ENCODE data around the gene MTX3.

The MTX3 gene

DNA sequence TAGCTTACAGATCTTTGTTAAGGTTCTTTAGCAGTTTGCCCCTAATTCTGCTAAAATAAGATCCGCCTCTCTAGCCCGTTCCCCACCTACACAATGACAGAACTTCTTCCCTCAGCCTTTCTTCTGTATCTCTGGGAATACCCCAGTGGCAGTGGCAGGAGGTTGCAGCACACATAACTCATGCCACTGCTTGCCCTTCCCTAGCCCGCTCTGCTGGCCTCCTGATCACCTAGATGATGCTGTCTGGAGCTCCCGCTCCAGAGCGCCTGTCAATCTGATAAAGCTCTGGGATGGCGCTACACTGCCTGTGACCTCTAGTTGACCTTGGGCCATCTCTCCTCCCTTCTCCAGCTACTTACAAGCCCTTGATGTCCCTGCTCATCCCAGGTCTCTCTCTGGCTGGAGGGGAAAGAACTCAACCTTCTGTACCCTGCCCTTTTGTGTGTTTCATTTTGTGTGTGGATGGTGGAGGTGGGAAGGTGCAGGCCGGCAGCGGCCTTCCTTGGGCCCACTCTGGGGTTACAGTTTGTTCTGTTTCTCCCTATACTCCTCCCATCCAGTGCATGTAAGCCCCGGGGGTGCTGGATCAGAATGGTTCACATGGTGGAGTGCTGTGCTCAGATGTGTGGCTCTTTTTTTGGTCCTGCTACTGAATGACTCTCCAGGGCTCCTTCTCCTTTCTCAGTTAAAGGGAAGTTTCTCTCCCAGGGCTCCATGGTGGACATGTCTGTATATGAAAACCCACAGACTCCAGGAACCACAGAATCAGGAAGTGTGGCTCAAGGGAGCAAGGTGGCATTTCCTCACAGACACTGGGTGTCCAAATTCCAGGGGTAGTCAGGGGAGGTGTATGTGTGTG is 29.1 kb downstream of the MTX3 start:
- TF ChIP-seq CEBPB (IDR thresholded peaks at IDR 0.05) (no peak), FOXM1 (IDR thresholded peaks at IDR 0.05; ENCODE audit: borderline replicate concordance, low read depth) (no peak)

GRCh38 chr5:79959407-79959806 is 31.7 kb downstream of the MTX3 start:
- TF ChIP-seq, protein P1, sequence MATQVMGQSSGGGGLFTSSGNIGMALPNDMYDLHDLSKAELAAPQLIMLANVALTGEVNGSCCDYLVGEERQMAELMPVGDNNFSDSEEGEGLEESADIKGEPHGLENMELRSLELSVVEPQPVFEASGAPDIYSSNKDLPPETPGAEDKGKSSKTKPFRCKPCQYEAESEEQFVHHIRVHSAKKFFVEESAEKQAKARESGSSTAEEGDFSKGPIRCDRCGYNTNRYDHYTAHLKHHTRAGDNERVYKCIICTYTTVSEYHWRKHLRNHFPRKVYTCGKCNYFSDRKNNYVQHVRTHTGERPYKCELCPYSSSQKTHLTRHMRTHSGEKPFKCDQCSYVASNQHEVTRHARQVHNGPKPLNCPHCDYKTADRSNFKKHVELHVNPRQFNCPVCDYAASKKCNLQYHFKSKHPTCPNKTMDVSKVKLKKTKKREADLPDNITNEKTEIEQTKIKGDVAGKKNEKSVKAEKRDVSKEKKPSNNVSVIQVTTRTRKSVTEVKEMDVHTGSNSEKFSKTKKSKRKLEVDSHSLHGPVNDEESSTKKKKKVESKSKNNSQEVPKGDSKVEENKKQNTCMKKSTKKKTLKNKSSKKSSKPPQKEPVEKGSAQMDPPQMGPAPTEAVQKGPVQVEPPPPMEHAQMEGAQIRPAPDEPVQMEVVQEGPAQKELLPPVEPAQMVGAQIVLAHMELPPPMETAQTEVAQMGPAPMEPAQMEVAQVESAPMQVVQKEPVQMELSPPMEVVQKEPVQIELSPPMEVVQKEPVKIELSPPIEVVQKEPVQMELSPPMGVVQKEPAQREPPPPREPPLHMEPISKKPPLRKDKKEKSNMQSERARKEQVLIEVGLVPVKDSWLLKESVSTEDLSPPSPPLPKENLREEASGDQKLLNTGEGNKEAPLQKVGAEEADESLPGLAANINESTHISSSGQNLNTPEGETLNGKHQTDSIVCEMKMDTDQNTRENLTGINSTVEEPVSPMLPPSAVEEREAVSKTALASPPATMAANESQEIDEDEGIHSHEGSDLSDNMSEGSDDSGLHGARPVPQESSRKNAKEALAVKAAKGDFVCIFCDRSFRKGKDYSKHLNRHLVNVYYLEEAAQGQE (IDR thresholded peaks at IDR 0.05; ENCODE audit: low read depth) = no peak
- TF ChIP-seq TAF1 (IDR thresholded peaks at IDR 0.05; ENCODE audit: low read depth) = no peak

GRCh38 chr5:79955941-79956670 is 35.0 kb downstream of the MTX3 start:
- TF ChIP-seq CREB1 (IDR thresholded peaks at IDR 0.05; ENCODE audit: low read depth) (no peak), TEAD4 (IDR thresholded peaks at IDR 0.05) (peak; percentile 49), EP300 (IDR thresholded peaks at IDR 0.05; ENCODE audit: borderline replicate concordance) (no peak)

GRCh38 chr5:79955356-79955895 is 35.6 kb downstream of the MTX3 start:
- TF ChIP-seq MAX (IDR thresholded peaks at IDR 0.05) (no peak), NFIC (IDR thresholded peaks at IDR 0.05) (no peak), TCF12 (IDR thresholded peaks at IDR 0.05; ENCODE audit: low read depth) (no peak), YY1 (IDR thresholded peaks at IDR 0.05; ENCODE audit: low read depth) (no peak), TEAD4 (IDR thresholded peaks at IDR 0.05) (no peak), CEBPB (IDR thresholded peaks at IDR 0.05) (no peak), TAF1 (IDR thresholded peaks at IDR 0.05; ENCODE audit: low read depth) (no peak), FOXM1 (IDR thresholded peaks at IDR 0.05; ENCODE audit: borderline replicate concordance, low read depth) (no peak), CREB1 (IDR thresholded peaks at IDR 0.05; ENCODE audit: low read depth) (no peak), EP300 (IDR thresholded peaks at IDR 0.05; ENCODE audit: borderline replicate concordance) (no peak), EGR1 (IDR thresholded peaks at IDR 0.05) (no peak)
- TF ChIP-seq, protein P1 (IDR thresholded peaks at IDR 0.05; ENCODE audit: low read depth) = no peak

GRCh38 chr5:79954620-79955019 is 36.4 kb downstream of the MTX3 start:
- TF ChIP-seq FOXM1 (IDR thresholded peaks at IDR 0.05; ENCODE audit: borderline replicate concordance, low read depth) = no peak
- no peak for TF ChIP-seq NFIC (IDR thresholded peaks at IDR 0.05)
- 0 out of 2 replicates have a peak, but pooled peaks have one; percentile 10 for TF ChIP-seq CEBPB (IDR thresholded peaks at IDR 0.05)

GRCh38 chr5:79947567-79947966 is 43.5 kb downstream of the MTX3 start:
- TF ChIP-seq MAX (IDR thresholded peaks at IDR 0.05) (no peak), CEBPB (IDR thresholded peaks at IDR 0.05) (no peak), YY1 (IDR thresholded peaks at IDR 0.05; ENCODE audit: low read depth) (no peak), ZBTB7A (IDR thresholded peaks at IDR 0.05; ENCODE audit: low read depth) (no peak), FOXM1 (IDR thresholded peaks at IDR 0.05; ENCODE audit: borderline replicate concordance, low read depth) (no peak), CREB1 (IDR thresholded peaks at IDR 0.05; ENCODE audit: low read depth) (no peak), EP300 (IDR thresholded peaks at IDR 0.05; ENCODE audit: borderline replicate concordance) (no peak)
- TF ChIP-seq, protein P2, sequence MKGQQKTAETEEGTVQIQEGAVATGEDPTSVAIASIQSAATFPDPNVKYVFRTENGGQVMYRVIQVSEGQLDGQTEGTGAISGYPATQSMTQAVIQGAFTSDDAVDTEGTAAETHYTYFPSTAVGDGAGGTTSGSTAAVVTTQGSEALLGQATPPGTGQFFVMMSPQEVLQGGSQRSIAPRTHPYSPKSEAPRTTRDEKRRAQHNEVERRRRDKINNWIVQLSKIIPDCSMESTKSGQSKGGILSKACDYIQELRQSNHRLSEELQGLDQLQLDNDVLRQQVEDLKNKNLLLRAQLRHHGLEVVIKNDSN (IDR thresholded peaks at IDR 0.05) = no peak

GRCh38 chr5:79938468-79938867 is 52.6 kb downstream of the MTX3 start:
- TF ChIP-seq RAD21 (IDR thresholded peaks at IDR 0.05; ENCODE audit: low read depth) (no peak), NFIC (IDR thresholded peaks at IDR 0.05) (no peak), ZBTB7A (IDR thresholded peaks at IDR 0.05; ENCODE audit: low read depth) (no peak), CREB1 (IDR thresholded peaks at IDR 0.05; ENCODE audit: low read depth) (no peak), MAX (IDR thresholded peaks at IDR 0.05) (no peak), FOXM1 (IDR thresholded peaks at IDR 0.05; ENCODE audit: borderline replicate concordance, low read depth) (no peak)
- TF ChIP-seq, protein P2 (IDR thresholded peaks at IDR 0.05) = no peak

Measured in Ishikawa (cell line).